Tongue (tissue), 2 donors: Measurements from ENCODE around the gene MARCHF10. TPM values are rescaled to one million over a fixed set of nuclear protein-coding genes. Genes with fewer than 3 reads are reported as not detected.

Source experiments
- DNase-seq: peaks from one replicate; pipeline ENCODE4 v3.0.0-alpha.2; 2015
- total RNA-seq: library from RNA; depleted of rRNA; stranded (reverse); fragments of >200 nt; gene quantifications from one replicate; pipeline ENCODE4 v1.2.3, GENCODE V29; 2014

Gene MARCHF10
- total RNA-seq, 1 donor from 2014 or later = 0.10 TPM

GRCh38 chr17:62676952-62677596 is 131.0 kb downstream of the MARCHF10 start:
- DNase-seq = no peak

- no peak for DNase-seq
These were observed 131.7 kb downstream of the MARCHF10 start for GRCh38 chr17:62676231-62676943.

GRCh38 chr17:62675701-62676100 is 132.4 kb downstream of the MARCHF10 start:
- no peak for DNase-seq

DNA sequence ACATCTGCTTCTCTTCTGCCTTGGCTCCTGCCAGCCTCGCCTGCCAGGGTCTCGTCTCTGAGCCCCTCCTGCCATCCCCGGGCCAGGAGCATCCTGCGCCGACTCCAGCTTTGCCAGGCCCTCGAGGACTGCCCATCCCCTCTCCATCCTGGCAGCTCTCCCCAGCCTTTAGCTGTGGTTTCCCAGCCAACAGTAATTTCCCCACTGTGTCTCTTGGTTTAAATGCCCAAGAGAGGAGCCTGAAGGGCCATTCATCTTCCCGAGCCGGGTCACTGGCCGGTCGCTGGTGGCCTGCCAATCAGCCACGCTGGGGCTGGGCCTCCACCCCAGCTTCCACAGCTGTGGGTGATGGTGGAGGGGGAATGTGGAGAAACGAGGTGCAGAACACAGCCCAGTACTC is 132.9 kb downstream of the MARCHF10 start:
- DNase-seq = peak; percentile 71

DNA sequence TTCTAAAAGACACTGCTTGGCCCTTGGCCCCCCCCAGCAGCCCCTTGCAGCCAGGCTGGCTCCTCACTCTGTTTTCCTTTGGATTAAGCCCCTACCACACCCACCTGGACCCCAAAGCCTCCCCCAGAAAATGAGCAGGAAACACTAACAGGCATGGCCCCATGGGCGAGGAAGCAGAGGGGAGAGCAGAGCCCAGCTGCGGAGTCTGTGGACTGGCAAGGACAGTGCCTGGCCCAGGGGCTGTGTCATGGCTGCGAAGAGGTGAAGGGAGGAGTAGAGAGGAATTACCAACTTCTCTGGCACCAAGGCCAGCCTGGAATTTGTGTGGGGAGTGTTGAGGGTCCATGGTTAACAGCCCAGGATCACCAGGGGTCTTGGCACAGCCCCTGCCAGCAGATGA is 133.3 kb downstream of the MARCHF10 start:
- DNase-seq = no peak

DNA sequence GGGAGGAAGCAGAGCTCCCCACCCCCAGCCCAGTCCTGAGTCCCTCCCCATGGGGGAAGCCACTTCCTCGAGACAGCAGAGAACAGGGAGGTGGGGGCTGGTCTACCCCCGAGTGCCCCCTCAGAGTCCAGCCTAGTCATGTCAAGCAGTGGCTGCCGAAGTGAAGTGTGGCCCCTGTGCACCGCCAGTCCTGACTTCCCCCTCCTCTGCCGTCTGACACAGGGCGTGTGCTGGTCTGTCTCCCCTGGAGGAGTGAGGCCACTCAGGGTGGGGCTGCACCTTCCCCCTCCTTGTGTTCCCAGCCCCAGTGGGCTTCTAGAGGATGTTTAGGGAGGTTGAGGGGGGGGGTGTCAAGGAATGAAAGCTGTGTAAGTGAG is 133.8 kb downstream of the MARCHF10 start:
- DNase-seq = no peak

- no peak for DNase-seq
These were observed 134.3 kb downstream of the MARCHF10 start for GRCh38 chr17:62673614-62674362.

DNA sequence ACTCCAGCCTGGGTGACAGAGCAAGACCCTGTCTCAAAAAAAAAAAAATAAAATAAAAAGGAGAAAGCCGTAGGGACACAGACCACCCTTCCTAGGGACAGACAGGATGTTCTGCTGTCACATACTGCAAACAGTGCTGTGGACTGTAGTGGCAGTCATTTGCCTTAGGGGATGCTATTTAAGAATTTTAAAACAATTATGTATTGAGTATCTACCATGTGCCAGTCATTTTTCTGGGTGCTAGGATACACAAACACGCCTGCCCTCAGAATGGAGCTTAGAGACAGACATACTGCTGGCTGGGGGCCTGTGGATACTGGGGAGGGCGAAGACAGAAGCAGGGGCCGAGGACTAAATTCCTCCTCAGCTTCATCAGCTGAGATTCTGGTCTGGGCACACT is 135.2 kb downstream of the MARCHF10 start:
- DNase-seq = no peak

GRCh38 chr17:62671553-62671952 is 136.6 kb downstream of the MARCHF10 start:
- DNase-seq = no peak

GRCh38 chr17:62670202-62670821 is 137.8 kb downstream of the MARCHF10 start:
- peak; percentile 67 for DNase-seq

DNA sequence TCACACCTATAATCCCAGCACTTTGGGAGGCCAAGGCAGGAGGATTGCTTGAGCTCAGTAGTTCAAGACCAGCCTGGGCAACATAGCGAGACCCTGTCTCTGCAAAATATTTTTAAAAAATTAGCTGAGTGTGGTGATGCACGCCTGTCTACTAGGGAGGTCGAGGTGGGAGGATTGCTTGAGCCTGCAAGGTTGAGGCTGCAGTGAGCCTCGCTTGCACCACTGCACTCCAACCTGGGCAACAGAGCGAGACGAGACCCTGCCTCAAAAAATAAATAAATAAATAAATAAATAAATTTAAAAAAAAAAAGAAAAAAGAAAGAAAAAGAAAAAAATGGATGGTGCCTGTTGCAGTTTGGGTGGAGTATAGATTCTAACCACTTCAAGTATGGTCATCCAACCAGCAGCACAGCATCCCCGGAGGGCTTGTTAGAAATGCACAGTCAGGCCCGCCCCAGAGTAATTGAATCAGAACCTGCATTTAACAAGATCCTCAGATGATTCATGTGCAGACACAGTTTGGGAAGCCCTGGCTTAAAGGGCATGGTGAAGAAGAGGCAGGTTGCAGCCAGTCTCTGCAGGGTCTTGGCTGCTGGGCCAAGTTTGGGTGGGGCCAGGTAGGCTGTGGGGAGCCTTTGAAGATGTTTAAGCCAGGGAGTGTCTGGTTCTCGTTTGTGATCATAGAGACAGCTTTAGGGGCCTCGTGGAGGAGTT is 139.9 kb downstream of the MARCHF10 start:
- peak; percentile 43 for DNase-seq

- DNase-seq = no peak
These were observed 141.1 kb downstream of the MARCHF10 start for GRCh38 chr17:62666801-62667591.

DNA sequence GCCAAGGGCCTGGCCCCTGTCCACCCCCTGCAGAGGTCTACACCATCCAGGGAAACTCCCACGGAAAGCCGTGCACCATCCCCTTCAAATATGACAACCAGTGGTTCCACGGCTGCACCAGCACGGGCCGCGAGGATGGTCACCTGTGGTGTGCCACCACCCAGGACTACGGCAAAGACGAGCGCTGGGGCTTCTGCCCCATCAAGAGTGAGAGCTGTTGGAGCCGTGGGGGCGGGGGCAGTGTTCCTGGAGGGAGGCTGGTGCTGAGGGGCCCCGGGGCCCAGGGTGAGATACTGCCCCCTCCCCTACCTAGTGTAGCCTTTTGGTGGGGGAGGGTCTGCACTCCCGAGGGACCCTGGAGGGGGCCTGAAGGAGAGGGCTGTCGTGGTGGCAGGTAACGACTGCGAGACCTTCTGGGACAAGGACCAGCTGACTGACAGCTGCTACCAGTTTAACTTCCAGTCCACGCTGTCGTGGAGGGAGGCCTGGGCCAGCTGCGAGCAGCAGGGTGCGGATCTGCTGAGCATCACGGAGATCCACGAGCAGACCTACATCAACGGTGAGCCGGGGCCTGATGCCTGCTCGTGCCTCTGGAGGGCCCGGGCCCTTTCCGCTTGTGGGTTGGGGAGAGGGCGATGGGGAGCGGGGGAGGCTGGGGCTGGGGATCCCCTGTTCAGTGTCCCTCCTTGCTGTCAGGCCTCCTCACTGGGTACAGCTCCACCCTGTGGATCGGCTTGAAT is 141.9 kb downstream of the MARCHF10 start:
- no peak for DNase-seq

- no peak for DNase-seq
These were observed 142.5 kb downstream of the MARCHF10 start for GRCh38 chr17:62665599-62665998.

- DNase-seq = no peak
These were observed 143.6 kb downstream of the MARCHF10 start for GRCh38 chr17:62664336-62665120.

DNA sequence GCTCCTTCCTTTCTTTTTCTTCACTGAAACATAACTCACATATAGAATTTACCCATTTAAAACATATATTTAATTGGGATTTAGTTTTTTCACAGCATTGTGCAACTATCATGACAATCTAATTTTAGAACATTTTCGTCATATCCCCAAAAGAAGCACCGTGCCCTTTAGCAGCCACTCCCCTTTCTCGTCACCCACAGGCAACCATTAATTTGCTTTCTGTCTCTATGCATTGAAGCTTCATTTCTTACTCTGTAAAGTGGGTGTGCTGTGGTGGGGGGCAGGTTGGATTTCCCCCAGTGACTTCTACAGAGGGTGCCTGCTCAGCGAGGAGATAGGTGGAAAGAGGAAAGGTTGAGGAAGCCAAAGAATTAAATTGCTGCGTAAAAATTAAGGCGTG is 144.8 kb downstream of the MARCHF10 start:
- DNase-seq = no peak

- DNase-seq = no peak
These were observed 145.3 kb downstream of the MARCHF10 start for GRCh38 chr17:62662855-62663254.

DNA sequence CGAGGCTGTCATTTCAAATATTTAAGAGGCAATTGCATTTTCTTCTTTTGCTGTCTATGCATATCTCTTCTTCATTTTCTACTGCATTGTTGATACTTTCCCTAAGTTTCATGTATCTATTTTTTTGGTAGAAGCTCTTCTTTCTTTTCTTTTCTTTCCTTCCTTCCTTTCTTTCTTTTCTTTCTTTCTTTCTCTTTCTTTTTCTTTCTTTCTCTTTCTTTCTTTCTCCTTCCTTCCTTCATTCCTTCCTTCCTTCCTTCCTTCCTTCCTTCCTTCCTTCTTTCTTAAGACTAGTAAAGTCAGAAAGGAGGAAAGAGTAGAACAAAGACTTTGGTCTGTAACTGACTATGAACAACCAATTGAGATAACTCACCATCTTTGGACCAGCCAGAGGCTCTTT is 146.8 kb downstream of the MARCHF10 start:
- no peak for DNase-seq

- DNase-seq = no peak
These were observed 147.4 kb downstream of the MARCHF10 start for GRCh38 chr17:62660629-62661118.
